CD4-positive, alpha-beta T cell treated with Interferon alpha-2 for 1 hour (primary cell): ENCODE data around the gene CFAP221.

Source experiments
- DNase-seq, 2 donors: peaks; one replicate each; pipeline ENCODE4 v3.0.0-alpha.2; 2020 to 2022

Gene CFAP221

GRCh38 chr2:119702918-119703401 lies 158.7 kb downstream of the CFAP221 start:
- peak; percentile 57 to 73 for DNase-seq

GRCh38 chr2:119703526-119703925 lies 159.3 kb downstream of the CFAP221 start:
- DNase-seq: no peak

GRCh38 chr2:119704670-119705120 lies 160.4 kb downstream of the CFAP221 start:
- DNase-seq: peak in 1 of 2 donors; percentile 44

GRCh38 chr2:119706221-119706620 lies 162.0 kb downstream of the CFAP221 start:
- DNase-seq: no peak
